Posterior vena cava (tissue), 2 donors: ENCODE measurements around the gene NDUFA6. TPM values are rescaled to one million over a fixed set of nuclear protein-coding genes. Genes with fewer than 3 reads are reported as not detected.
"Not testable (repeated sequence)": the region's sequence is repeated elsewhere in the genome, so short reads cannot be mapped to it uniquely, and the experiment has no call there.

Source experiments
- DNase-seq: peaks from one replicate; pipeline ENCODE4 v3.0.0-alpha.2; 2020; ENCODE audit warnings: low spot score
- intact Hi-C, 2 donors: fragments of 100-400 bp; cut with DNase I; formaldehyde crosslinking; loops; one replicate each; pipeline versions ENCODE4 v1.14.1 to v1.14.2; 2022 to 2023
- total RNA-seq, 2 donors: library from RNA; stranded (reverse); fragmentation: NEBNext Ultra II Directional; extraction: Animal tissue kit (Norgen Biotek cat#: 25700); gene quantifications; one replicate each; pipeline ENCODE4 v1.2.1, GENCODE V29; 2021
- donor health status: DM: yes; HTN: yes; CAD: no.
- donor health status: DM: yes; HTN: yes; CAD: no.

Gene NDUFA6
- total RNA-seq, 2 donors from 2014 or later: 48.1 to 52.1 TPM

GRCh38 chr22:42116848-42117424 lies 26.4 kb upstream of the NDUFA6 start:
- intact Hi-C loops: no loop called here
- no peak for DNase-seq

DNA sequence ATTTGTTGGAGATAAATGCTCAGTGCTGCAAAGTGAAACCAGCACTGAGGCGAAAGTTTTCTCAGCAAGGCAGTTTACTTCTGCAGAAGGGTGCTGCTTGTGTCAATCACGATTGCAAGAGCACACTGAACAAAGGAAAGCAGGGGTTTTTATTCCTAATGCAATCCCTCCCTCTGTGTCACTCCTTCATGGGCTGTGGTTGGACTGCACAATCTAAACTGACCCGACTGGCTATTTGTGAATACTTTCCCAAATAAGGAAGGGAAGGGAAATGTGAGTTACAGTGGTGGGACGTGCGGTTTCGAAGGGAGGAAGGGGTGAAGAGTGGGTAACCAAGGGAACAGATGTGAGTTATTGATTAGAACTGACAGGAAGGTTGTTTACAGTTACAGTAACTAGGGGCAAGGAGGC lies 24.9 kb upstream of the NDUFA6 start:
- intact Hi-C loops, DNase-seq: not testable (repeated sequence)

- no peak for DNase-seq
- intact Hi-C loops: no loop called here
These were observed 24.1 kb upstream of the NDUFA6 start for GRCh38 chr22:42114721-42115120.

DNA sequence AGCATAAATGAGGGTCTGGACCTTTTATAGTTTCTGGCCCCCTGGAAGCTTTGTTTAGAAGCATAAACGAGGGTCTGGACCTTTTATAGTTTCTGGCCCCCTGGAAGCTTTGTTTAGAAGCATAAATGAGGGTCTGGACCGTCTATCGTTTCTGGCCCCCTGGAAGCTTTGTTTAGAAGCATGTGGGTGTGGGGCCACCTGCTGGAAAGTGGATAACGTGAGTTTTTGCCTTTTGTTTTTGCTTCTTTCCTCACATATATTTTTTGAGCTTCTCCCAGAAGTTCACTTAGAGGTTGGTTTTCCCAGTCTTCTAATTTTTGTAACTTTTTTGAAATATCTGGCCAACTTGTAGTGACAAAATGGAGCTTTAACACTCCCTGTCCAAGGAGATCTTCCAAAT lies 22.2 kb upstream of the NDUFA6 start:
- intact Hi-C loops, DNase-seq: not testable (repeated sequence)

- intact Hi-C loops: no loop called here
- DNase-seq: no peak
These were observed 21.2 kb upstream of the NDUFA6 start for GRCh38 chr22:42111798-42112197.

- DNase-seq: no peak
- intact Hi-C loops: no loop called here
These were observed 18.3 kb upstream of the NDUFA6 start for GRCh38 chr22:42108848-42109247.

- DNase-seq, intact Hi-C loops: not testable (repeated sequence)
These were observed 13.8 kb upstream of the NDUFA6 start for GRCh38 chr22:42104332-42104860.

DNA sequence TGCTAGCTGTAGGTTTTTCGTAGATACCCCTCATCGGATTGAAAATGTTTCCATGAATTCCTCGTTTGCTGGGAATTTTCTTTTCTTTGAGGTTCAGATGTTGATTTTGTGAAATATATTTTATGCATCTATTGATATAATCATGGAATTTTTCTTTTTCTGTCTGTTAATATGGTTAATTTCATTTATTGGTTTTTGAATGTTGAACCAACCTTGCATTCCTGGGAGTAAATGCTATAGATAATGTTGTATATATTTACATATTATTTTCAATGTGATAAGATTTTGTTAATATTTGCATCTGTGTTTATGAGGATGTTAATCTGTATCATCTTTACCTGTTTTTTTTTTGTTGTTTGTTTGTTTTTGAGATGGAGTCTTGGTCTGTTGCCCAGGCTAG lies 10.6 kb upstream of the NDUFA6 start:
- intact Hi-C loops: no loop called here
- DNase-seq: no peak

DNA sequence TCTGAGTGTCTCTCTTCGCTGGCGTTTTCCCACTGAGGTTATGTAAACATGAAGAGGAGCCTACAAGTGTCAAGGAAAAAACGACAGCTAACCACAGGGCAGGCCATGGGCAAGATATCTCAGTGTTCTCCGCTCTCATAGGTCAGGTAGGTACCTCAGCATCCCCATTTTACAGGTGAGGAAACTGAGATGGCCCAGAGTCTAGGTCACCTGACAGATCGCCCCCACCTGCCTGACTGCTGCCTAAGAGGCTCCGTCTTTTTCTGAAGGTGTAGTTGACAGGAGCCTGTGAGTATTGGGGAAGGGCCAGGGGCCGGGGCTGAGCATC lies 847 bp upstream of the NDUFA6 start:
- DNase-seq: no peak
- intact Hi-C loops: loop anchor here in 1 of 2 donors (5.0 kb wide), 1 partner anchor 351 kb away; no protein-coding TSS in a partner anchor

GRCh38 chr22:42086051-42086450 lies 4.5 kb downstream of the NDUFA6 start:
- DNase-seq: no peak
- intact Hi-C loops: no loop called here

- DNase-seq: no peak
- intact Hi-C loops: no loop called here
These were observed 5.7 kb downstream of the NDUFA6 start for GRCh38 chr22:42084874-42085273.

DNA sequence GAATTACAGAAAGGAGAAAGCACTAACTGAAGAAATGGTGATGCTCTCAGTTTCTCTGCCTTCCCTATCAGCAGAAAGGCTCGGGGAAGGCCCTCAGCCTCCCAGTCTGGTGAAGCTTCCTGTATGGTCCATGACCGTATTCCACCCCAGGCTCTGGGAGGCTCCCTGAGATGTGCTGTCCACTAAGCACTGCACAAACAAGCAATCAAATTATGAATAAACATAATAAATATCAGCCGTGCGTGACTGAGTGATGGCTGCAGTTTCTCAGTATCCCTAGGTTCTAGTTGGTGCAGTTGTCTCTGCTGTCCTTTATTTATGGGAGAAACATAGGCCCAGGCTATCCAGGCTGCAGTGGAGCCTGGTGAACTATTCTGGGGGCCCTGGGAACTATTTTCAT lies 7.5 kb downstream of the NDUFA6 start:
- intact Hi-C loops: no loop called here
- DNase-seq: no peak

GRCh38 chr22:42080287-42080686 lies 10.3 kb downstream of the NDUFA6 start:
- intact Hi-C loops: no loop called here
- DNase-seq: no peak

DNA sequence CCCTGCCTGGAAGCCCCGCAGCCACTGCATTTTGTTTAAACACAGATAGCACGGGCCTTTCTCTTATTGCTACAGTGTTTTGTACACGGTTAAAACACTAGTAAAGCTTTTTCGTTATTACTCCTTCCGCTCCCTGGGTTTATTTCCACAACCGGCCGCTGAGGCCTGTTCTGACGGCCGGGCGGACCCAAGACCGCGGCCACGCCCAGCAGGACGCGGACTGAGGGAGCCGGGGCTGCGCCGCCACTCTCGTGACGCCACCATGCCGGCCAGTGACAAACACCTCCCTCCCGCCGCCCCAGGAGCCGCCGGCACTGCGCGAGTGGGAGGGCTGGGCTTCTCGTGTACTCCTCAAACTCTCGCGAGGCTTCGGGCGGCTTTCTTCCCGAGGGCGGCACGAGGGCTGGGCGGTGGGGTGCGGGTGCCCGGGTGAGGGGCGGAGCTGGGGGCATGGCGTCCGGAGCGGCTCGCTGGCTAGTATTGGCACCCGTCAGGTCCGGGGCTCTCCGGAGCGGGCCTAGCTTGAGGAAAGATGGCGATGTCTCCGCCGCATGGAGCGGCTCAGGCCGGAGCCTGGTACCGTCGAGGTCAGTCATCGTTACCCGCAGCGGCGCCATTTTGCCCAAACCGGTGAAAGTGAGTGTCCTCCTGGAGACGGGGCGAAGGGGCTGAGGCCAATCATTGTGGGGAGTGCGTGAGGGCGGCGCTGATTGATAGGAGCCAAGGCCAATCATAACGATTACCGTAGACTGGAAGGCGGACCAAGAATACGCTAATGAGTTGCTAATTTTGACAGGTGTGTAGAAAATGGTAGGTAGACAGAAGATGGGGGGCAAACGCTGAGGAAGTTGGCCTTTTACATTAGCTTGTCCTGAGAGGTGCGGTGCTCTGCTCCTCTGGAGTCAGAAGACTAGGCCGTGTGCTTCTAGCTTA lies 11.0 kb downstream of the NDUFA6 start, which contains the start of gene SMDT1:
SMDT1 (plus strand) TSS at position 382 of the 933 bp plus-strand sequence; CDS start at position 451, 69 bp downstream.
- peak; percentile 100 for DNase-seq
- intact Hi-C loops: no loop called here

GRCh38 chr22:42078469-42079318 lies 11.9 kb downstream of the NDUFA6 start:
- intact Hi-C loops: no loop called here

DNA sequence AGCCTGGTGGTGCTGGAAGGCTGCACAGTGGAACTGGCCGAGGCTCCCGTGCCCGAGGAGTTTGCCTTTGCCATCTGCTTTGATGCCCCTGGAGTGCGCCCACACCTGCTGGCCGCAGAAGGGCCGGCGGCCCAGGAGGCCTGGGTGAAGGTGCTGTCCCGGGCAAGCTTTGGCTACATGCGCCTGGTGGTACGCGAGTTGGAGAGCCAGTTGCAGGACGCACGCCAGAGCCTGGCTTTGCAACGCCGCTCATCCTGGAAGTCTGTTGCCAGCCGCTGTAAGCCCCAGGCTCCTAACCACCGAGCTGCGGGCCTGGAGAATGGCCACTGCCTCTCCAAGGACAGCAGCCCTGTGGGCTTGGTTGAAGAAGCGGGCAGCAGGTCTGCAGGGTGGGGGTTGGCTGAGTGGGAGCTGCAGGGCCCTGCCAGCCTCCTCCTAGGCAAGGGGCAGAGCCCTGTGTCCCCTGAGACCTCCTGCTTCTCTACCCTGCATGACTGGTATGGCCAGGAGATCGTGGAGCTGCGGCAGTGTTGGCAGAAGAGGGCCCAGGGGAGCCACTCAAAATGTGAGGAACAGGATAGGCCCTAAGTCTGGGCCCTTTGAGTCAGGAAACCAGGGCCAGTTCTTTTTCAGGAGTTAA lies 13.0 kb downstream of the NDUFA6 start:
- DNase-seq: peak; percentile 83
- intact Hi-C loops: no loop called here

More at GRCh38 chr22:42078469-42079318, 11.9 kb downstream of the NDUFA6 start:
- no peak for DNase-seq

GRCh38 chr22:42076764-42077485 lies 13.6 kb downstream of the NDUFA6 start:
- intact Hi-C loops: no loop called here
- DNase-seq: no peak
